ENCODE results near the gene PTPRK. TPM values are rescaled to one million over a fixed set of nuclear protein-coding genes. Genes with fewer than 3 reads are reported as not detected.

PTPRK gene
- polyA plus RNA-seq, 3 donors: 0.01 TPM; not detected in 2

- Histone ChIP-seq H3K9me3 (replicated peaks in 1 of 2; ENCODE audit: control insufficient read depth in 1 of 2, insufficient read depth in 1 of 2, low read length in 2 of 2) (peaks cover 2 to 5% of the 10 kb centered on the region in 2 donors), H3K4me1 (ENCODE audit: control insufficient read depth in 1 of 2, insufficient read depth in 2 of 2, low read length in 2 of 2) (no peaks in the 10 kb centered on the region), H3K4me3 (replicated peaks in 1 of 3; ENCODE audit: low read depth in 2 of 3, low read length in 3 of 3) (no peak overlapping the region), H3K27me3 (ENCODE audit: control insufficient read depth in 2 of 2, insufficient read depth in 2 of 2, low read length in 2 of 2) (no peaks in the 10 kb centered on the region), H3K9ac (ENCODE audit: insufficient read depth, low read length, poor library complexity, severe bottlenecking) (no peak overlapping the region), H3K79me2 (ENCODE audit: insufficient read depth, low read length) (no peaks in the 10 kb centered on the region), H3K36me3 (replicated peaks in 1 of 2; ENCODE audit: control insufficient read depth in 1 of 2, insufficient read depth in 2 of 2, low read length in 2 of 2) (no peaks in the 10 kb centered on the region), H4K20me1 (ENCODE audit: insufficient read depth, low read length) (no peaks in the 10 kb centered on the region), H3K27ac (ENCODE audit: low read depth in 1 of 2, low read length in 2 of 2) (no peak overlapping the region), H2AFZ (ENCODE audit: insufficient read depth, low read depth, low read length, poor library complexity, severe bottlenecking) (no peak overlapping the region), H3K4me2 (replicated peaks; ENCODE audit: extremely low read depth, low read length, poor library complexity, severe bottlenecking) (no peak overlapping the region)
- Mint-ChIP-seq H3K4me3 (no peak overlapping the region), H3K4me1 (no peaks in the 10 kb centered on the region), H3K27ac (no peak overlapping the region), H3K9me3 (peaks cover 0 to 7% (median 2%) of the 10 kb centered on the region in 7 donors), H3K27me3 (ENCODE audit: low read depth in 3 of 3) (no peaks in the 10 kb centered on the region), H3K36me3 (no peaks in the 10 kb centered on the region)
- intact Hi-C loops (cut with micrococcal nuclease): no loop called here
- TF ChIP-seq, protein P1, sequence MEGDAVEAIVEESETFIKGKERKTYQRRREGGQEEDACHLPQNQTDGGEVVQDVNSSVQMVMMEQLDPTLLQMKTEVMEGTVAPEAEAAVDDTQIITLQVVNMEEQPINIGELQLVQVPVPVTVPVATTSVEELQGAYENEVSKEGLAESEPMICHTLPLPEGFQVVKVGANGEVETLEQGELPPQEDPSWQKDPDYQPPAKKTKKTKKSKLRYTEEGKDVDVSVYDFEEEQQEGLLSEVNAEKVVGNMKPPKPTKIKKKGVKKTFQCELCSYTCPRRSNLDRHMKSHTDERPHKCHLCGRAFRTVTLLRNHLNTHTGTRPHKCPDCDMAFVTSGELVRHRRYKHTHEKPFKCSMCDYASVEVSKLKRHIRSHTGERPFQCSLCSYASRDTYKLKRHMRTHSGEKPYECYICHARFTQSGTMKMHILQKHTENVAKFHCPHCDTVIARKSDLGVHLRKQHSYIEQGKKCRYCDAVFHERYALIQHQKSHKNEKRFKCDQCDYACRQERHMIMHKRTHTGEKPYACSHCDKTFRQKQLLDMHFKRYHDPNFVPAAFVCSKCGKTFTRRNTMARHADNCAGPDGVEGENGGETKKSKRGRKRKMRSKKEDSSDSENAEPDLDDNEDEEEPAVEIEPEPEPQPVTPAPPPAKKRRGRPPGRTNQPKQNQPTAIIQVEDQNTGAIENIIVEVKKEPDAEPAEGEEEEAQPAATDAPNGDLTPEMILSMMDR (IDR thresholded peaks at IDR 0.05): no peak
- DNase-seq: no peak
These were observed 139.5 kb downstream of the PTPRK start for GRCh38 chr6:128380891-128381290.

- H3K4me1 ChIP-seq (ENCODE audit: control insufficient read depth in 1 of 2, insufficient read depth in 2 of 2, low read length in 2 of 2): no peaks in the 10 kb centered on the region
- Mint-ChIP-seq H3K27ac (no peak overlapping the region), H3K36me3 (no peaks in the 10 kb centered on the region), H3K4me1 (no peaks in the 10 kb centered on the region), H3K27me3 (ENCODE audit: low read depth in 3 of 3) (no peaks in the 10 kb centered on the region), H3K4me3 (no peak overlapping the region), H3K9me3 (peaks cover 0 to 12% (median 5%) of the 10 kb centered on the region in 7 donors)
- H3K9me3 ChIP-seq (replicated peaks in 1 of 2; ENCODE audit: control insufficient read depth in 1 of 2, insufficient read depth in 1 of 2, low read length in 2 of 2): peaks cover 4 to 7% of the 10 kb centered on the region in 2 donors
- H4K20me1 ChIP-seq (ENCODE audit: insufficient read depth, low read length): no peaks in the 10 kb centered on the region
- DNase-seq: no peak
- TF ChIP-seq, protein P1 (IDR thresholded peaks at IDR 0.05): no peak
- no peak overlapping the region for H2AFZ ChIP-seq (ENCODE audit: insufficient read depth, low read depth, low read length, poor library complexity, severe bottlenecking)
- no peak overlapping the region for H3K27ac ChIP-seq (ENCODE audit: low read depth in 1 of 2, low read length in 2 of 2)
- no peak overlapping the region for H3K4me3 ChIP-seq (replicated peaks in 1 of 3; ENCODE audit: low read depth in 2 of 3, low read length in 3 of 3)
- no peaks in the 10 kb centered on the region for H3K79me2 ChIP-seq (ENCODE audit: insufficient read depth, low read length)
- intact Hi-C loops (cut with micrococcal nuclease): no loop called here
- H3K9ac ChIP-seq (ENCODE audit: insufficient read depth, low read length, poor library complexity, severe bottlenecking): no peak overlapping the region
- H3K36me3 ChIP-seq (replicated peaks in 1 of 2; ENCODE audit: control insufficient read depth in 1 of 2, insufficient read depth in 2 of 2, low read length in 2 of 2): no peaks in the 10 kb centered on the region
- no peak overlapping the region for H3K4me2 ChIP-seq (replicated peaks; ENCODE audit: extremely low read depth, low read length, poor library complexity, severe bottlenecking)
- H3K27me3 ChIP-seq (ENCODE audit: control insufficient read depth in 2 of 2, insufficient read depth in 2 of 2, low read length in 2 of 2): no peaks in the 10 kb centered on the region
These were observed 140.8 kb downstream of the PTPRK start for GRCh38 chr6:128379577-128379976.

All from CD14-positive monocyte (primary cell).